Calu3 (cell line): ENCODE data around the gene SLC19A2. TPM values are rescaled to one million over a fixed set of nuclear protein-coding genes. Genes with fewer than 3 reads are reported as not detected.
A peak's percentile ranks its signal among the peaks of the same experiment; 100 is the strongest.

ENCODE experiments used
- BruUV-seq: library from RNA; stranded (reverse); fragments of 400-500 nt; replicated peaks from 2 replicates; lab custom pipeline; 2021; lab: Mats Ljungman, UMichigan
- CTCF ChIA-PET: fragments of 300-600 bp; sonication (Branson Sonifier 250); formaldehyde crosslinking; loops from one replicate; lab custom pipeline; 2022; ENCODE audit warnings: antibody characterized with exemption; lab: Charles Lee
- DNase-seq: peaks from one replicate; pipeline ENCODE4 v3.0.0; 2022
- H3K27ac Mint-ChIP-seq: one replicate; pipeline ENCODE4 v1.8.0; 2022; ENCODE audit warnings: mixed read lengths; ENCODE audit not compliant: unreplicated experiment
- H3K27me3 Mint-ChIP-seq: one replicate; pipeline ENCODE4 v1.8.0; 2022; ENCODE audit warnings: mixed read lengths; ENCODE audit not compliant: unreplicated experiment
- H3K36me3 Mint-ChIP-seq: one replicate; pipeline ENCODE4 v1.8.0; 2022; ENCODE audit warnings: mild to moderate bottlenecking, moderate library complexity, mixed read lengths; ENCODE audit not compliant: insufficient read depth, unreplicated experiment
- H3K4me1 Mint-ChIP-seq: one replicate; pipeline ENCODE4 v1.8.0; 2022; ENCODE audit warnings: mild to moderate bottlenecking, low read depth, mixed read lengths; ENCODE audit not compliant: unreplicated experiment
- H3K4me3 Mint-ChIP-seq: one replicate; pipeline ENCODE4 v1.8.0; 2022; ENCODE audit warnings: mild to moderate bottlenecking, low read depth, moderate library complexity, mixed read lengths; ENCODE audit not compliant: unreplicated experiment
- H3K9me3 Mint-ChIP-seq: one replicate; pipeline ENCODE4 v1.8.0; 2022; ENCODE audit warnings: low read depth, mixed read lengths; ENCODE audit not compliant: unreplicated experiment
- intact Hi-C: fragments of 100-400 bp; cut with micrococcal nuclease; formaldehyde crosslinking; loops from one replicate; pipeline ENCODE4 v1.10.0; 2022; ENCODE audit not compliant: unreplicated experiment
- total RNA-seq: library from RNA; stranded (reverse); gene quantifications from 2 replicates; pipeline ENCODE4 v1.2.3, GENCODE V29; 2022
- TF ChIP-seq, protein P1 (sequence below): fragments of 200-600 bp; IDR thresholded peaks from one replicate; pipeline ENCODE4 v1.8.0; 2022; ENCODE audit warnings: antibody characterized with exemption; ENCODE audit not compliant: unreplicated experiment

Gene SLC19A2
- total RNA-seq, 1 experiment from 2014 or later: 22.0 TPM

- Mint-ChIP-seq H3K4me1 (peaks cover 48% of the 10 kb centered on the region), H3K27me3 (no peaks in the 10 kb centered on the region), H3K27ac (peak overlapping the region; percentile 13), H3K36me3 (no peaks in the 10 kb centered on the region), H3K9me3 (peaks cover 6% of the 10 kb centered on the region), H3K4me3 (no peak overlapping the region)
- intact Hi-C loops: no loop called here
- BruUV-seq: no TSS peak
- no peak for DNase-seq
- TF ChIP-seq, protein P1, sequence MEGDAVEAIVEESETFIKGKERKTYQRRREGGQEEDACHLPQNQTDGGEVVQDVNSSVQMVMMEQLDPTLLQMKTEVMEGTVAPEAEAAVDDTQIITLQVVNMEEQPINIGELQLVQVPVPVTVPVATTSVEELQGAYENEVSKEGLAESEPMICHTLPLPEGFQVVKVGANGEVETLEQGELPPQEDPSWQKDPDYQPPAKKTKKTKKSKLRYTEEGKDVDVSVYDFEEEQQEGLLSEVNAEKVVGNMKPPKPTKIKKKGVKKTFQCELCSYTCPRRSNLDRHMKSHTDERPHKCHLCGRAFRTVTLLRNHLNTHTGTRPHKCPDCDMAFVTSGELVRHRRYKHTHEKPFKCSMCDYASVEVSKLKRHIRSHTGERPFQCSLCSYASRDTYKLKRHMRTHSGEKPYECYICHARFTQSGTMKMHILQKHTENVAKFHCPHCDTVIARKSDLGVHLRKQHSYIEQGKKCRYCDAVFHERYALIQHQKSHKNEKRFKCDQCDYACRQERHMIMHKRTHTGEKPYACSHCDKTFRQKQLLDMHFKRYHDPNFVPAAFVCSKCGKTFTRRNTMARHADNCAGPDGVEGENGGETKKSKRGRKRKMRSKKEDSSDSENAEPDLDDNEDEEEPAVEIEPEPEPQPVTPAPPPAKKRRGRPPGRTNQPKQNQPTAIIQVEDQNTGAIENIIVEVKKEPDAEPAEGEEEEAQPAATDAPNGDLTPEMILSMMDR: no peak
- CTCF ChIA-PET: interaction anchor here (1.2 to 1.4 kb wide), 2 partner anchors 12 to 17 kb away, joined by 4 read pairs; no protein-coding TSS in a partner anchor
These were observed 9.5 kb upstream of the SLC19A2 start for GRCh38 chr1:169495046-169495775.

DNA sequence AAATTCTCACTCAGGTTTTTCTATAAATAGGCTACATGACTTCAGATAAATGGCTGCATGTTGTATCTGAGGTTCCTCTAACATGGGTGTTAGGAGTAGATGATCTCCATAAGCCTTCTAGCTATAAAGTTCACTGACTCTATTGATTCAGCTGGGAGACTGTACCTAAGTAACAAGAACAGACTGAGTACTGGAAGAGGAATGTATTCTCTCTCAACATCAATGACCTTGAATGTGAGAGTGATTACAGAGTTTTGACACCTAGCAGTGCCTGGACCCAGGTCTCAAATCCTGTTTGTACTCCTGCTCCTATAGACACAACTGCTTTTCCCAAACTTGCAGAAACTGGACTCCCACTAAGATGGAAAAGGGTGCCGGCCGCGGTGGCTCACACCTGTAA, 8.6 kb upstream of the SLC19A2 start:
- DNase-seq: no peak
- TF ChIP-seq, protein P1: no peak
- Mint-ChIP-seq H3K27me3 (no peaks in the 10 kb centered on the region), H3K36me3 (no peaks in the 10 kb centered on the region), H3K4me1 (peaks cover 39% of the 10 kb centered on the region), H3K27ac (no peak overlapping the region), H3K4me3 (no peak overlapping the region), H3K9me3 (peaks cover 6% of the 10 kb centered on the region)
- BruUV-seq: no TSS peak
- intact Hi-C loops: no loop called here
- CTCF ChIA-PET: no interaction called here

- Mint-ChIP-seq H3K27ac (no peak overlapping the region), H3K27me3 (no peaks in the 10 kb centered on the region), H3K4me3 (no peak overlapping the region), H3K36me3 (peaks cover under 1% of the 10 kb centered on the region), H3K9me3 (peaks cover 3% of the 10 kb centered on the region), H3K4me1 (peaks cover 37% of the 10 kb centered on the region)
- CTCF ChIA-PET: no interaction called here
- BruUV-seq: no TSS peak
- TF ChIP-seq, protein P1: no peak
- no peak for DNase-seq
- intact Hi-C loops: no loop called here
These were observed 7.5 kb upstream of the SLC19A2 start for GRCh38 chr1:169493251-169493650.

DNA sequence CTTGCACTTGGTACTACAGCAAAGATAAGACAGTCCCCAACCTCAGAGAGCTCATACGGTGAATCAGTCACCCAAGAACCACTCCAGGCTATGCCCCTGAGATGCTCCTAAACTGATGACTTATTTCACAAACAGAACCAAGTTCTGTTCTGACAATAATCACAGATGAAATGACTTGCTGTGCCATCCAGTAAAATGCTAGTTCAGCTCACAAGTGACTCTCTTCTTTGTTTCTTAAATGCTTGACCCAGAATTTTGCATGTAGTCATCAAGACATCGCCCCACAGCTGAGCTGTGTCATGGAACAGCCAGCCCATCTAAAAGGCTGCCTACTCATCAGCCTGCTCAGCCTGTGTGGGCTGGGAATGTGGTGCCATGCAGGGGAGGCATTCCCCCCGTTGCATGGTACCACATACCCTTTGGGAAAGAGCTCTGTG, 6.1 kb upstream of the SLC19A2 start:
- H3K4me1 Mint-ChIP-seq: peaks cover 39% of the 10 kb centered on the region
- TF ChIP-seq, protein P1: no peak
- no peak overlapping the region for H3K4me3 Mint-ChIP-seq
- CTCF ChIA-PET: interaction anchor here (1.5 kb wide), 1 partner anchor 19 kb away, joined by 3 read pairs; no protein-coding TSS in a partner anchor
- no peaks in the 10 kb centered on the region for H3K27me3 Mint-ChIP-seq
- BruUV-seq: no TSS peak
- intact Hi-C loops: no loop called here
- H3K27ac Mint-ChIP-seq: no peak overlapping the region
- no peaks in the 10 kb centered on the region for H3K9me3 Mint-ChIP-seq
- DNase-seq: no peak
- H3K36me3 Mint-ChIP-seq: peaks cover 14% of the 10 kb centered on the region
